GM18507 (cell line): ENCODE results near the gene SRF.

Source experiments
- DNase-seq: peaks from one replicate; pipeline ENCODE4 v3.0.0; 2011; ENCODE audit warnings: low read depth; ENCODE audit not compliant: insufficient read length; ENCODE audit errors: extremely low spot score
- FAIRE-seq: peaks from 2 replicates; lab custom pipeline; 2011; peaks lifted over from hg19 to GRCh38; lab: Jason Lieb, UNC

SRF gene

DNA sequence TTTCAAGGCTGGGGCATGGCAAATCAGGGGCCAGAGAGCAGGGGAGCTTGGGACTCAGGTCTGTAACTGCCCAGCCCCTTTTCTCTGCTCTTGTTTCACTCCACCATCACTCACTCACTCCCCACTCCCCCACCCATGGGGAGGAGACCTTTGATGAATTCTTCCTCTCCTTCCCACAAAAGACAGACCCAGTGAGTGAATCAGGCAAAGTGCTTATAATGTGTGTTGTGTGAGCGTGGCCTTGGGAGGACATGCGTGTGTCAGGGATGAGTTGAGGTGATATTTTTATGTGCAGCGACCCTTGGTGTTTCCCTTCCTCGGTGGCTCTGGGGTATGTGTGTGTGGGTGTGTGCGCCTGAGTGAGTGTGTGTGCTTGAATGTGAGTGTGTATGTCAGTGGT, 9.9 kb downstream of the SRF start:
- DNase-seq (no peak), FAIRE-seq (no peak)

DNA sequence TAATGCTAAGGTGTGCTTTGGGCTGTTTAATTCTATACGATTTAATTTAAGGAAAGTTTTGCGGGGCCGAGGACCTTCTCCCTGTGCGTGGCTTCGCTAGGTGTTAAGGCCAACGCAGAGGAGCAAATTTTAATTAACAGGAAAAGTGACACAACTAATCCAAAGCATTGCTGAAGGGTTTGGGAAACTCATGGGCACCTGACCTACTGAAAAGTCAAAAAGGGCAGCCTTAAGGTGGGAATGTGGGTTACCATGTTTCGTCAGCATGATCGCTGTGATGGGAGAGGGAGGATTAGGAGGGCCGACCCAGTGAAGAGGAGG, 10.5 kb downstream of the SRF start:
- FAIRE-seq, result no peak

DNA sequence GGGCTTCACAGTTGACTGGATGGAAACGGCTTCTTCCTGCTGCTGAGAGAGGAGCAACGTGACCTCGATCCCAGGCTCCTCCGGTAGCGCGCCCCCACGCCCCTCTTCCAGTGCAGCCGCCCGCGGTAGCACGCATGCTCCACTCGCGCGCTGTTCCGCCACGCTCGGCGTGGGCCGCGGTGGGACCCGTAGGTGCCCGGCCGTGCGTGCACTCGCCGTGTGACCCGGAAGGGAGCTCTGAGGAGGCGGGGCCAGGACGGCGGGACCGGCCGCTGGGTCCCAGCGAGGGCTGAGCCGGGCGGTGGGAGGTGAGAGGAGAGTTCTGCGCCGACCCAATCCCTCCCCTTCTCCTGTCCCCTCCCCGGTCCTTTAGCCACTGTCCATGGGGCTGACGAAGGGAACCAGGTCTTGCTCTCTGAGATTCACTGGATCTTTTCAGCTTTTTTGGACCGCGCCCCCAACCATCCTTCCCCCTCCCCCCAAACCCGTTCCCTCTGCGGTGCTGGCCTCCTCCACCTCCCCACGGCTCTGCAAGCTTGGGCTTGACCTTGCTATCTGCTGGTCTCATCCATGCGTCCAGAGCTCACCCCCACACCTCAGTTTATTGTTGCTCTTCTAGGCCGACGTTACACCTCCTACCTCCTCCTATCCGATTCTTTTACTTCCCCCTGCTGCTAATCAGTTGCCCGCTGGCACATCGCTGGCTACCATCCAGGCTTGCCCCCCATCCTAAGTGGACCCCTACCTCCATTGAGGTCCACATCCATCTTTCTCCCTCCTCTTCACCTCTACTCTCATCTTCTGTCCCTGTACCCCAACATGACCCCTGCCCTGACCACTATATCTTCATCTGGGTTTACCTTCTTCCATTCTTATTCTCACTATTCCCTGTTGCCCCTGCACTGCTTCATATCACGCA, 11.1 kb downstream of the SRF start, which contains the start of gene CUL9:
TSS of gene CUL9 (plus strand) at position 255 of the 919 bp plus-strand sequence. CDS start 2,115 bp downstream, outside the sequence.
- FAIRE-seq, result peak; percentile 87

More for the DNA sequence above, 10.5 kb downstream of the SRF start:
- no peak for DNase-seq

DNA sequence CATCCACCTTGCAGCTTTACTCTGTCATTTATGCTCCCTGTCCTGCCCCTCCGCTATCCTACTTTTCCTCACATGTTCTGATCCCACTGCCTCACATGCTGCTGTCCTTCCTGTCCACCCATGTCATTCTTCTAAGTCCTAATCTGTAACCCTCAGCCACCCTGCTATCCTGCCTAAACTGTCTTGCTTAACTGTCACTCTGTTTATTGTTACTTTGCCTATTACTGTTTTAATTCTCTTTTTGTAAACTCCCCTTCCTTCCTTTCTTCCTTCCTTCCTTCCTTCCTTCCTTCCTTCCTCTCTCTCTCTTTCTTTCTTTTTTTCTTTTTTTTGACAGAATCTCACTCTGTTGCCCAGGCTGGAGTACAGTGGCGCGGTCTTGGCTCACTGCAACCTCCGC, 12.4 kb downstream of the SRF start:
- FAIRE-seq, result no peak
- no peak for DNase-seq

More for the DNA sequence above, 11.1 kb downstream of the SRF start, which contains the start of gene CUL9:
- peak; percentile 80 for DNase-seq

DNA sequence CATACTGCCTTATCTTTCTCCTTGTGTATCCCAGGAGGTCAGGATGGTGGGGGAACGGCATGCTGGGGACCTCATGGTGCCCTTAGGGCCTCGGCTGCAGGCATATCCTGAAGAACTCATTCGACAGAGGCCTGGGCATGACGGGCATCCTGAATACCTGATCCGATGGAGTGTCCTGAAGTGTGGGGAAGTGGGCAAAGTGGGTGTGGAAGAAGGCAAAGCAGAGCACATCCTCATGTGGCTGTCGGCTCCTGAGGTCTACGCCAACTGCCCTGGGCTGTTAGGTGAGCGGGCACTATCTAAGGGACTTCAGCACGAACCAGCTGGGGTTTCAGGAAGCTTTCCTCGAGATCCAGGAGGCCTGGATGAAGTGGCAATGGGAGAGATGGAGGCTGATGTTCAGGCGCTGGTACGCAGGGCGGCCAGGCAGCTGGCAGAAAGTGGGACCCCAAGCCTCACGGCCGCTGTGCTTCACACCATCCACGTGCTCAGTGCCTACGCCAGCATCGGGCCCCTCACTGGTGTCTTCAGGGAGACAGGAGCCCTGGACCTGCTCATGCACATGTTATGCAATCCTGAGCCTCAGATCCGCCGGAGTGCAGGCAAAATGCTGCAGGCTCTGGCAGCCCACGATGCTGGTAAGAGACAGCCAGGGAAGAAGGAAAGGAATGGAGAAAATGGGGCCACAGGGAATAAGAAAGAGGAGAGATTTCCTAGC, 13.4 kb downstream of the SRF start:
- FAIRE-seq, result no peak

DNA sequence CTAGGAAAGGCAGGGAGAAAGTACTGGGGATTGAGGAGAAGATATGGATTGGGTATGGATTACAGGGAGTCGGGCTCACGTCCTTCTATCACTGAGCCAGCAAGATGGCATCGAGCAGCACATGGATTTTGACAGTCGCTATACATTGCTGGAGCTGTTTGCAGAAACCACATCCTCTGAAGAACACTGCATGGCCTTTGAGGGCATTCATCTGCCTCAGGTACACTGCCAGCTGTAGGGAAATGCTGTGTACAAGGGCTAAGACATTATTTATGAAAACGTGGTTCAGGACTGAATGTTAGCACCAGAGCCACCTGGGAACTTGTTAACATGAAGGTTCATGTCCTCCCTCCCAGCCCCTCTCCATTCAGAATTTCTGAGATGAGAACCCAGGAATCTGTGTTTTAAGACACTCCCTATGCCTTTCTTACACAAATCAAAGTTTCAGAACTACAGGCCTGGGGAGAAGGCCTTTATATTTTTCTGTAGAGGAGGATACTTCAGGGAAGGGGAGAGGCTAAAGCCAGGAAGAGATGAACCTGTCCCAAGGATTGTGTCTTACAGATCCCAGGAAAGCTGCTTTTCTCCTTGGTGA, 14.4 kb downstream of the SRF start:
- DNase-seq (no peak), FAIRE-seq (no peak)

More for the DNA sequence above, 13.4 kb downstream of the SRF start:
- DNase-seq, result no peak

DNA sequence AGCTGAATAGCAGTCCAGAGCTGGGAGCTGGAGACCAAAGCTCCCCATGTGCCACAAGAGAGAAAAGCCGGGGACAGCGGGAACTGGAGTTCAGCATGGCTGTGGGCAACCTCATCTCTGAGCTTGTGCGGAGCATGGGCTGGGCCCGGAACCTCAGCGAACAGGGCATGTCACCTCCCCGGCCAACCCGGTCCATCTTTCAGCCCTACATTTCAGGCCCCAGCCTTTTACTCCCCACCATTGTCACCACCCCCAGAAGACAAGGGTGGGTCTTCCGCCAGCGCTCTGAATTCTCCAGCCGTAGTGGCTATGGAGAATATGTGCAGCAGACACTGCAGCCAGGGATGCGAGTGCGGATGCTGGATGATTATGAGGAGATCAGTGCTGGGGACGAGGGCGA, 14.9 kb downstream of the SRF start:
- FAIRE-seq, result no peak
- DNase-seq, result no peak

DNA sequence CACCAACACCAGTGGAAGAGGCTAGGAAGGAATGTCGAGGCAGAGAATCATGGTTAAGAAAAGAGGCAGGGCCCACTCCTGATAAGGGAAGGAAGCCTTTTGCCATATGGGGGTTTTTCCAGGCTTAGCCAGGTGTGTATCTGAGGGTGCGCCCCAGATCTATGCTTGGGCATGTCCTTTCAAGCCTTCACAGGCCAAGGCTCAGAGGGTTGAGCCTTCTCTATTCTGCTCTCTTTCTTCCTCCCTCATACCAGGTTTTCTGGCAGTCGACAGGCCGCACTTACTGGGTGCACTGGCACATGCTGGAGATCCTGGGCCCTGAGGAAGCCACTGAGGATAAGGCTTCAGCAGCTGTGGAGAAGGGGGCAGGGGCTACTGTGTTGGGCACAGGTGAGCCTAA, 15.6 kb downstream of the SRF start:
- FAIRE-seq, result no peak

DNA sequence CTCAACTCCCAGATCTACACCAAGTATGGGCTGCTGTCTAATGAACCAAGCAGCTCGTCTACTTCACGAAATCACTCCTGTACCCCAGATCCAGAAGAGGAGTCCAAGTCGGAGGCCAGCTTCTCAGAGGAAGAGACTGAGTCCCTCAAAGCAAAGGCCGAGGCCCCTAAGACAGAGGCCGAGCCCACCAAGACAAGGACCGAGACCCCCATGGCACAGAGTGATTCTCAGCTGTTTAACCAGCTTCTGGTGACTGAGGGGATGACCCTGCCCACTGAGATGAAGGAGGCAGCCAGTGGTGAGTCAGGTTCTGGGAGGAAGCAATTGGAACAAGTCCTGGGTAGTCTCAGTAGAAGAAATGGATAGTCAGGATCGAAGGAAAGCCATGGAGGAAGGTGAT, 16.8 kb downstream of the SRF start:
- no peak for DNase-seq
- no peak for FAIRE-seq

More for the DNA sequence above, 15.6 kb downstream of the SRF start:
- DNase-seq, result no peak

DNA sequence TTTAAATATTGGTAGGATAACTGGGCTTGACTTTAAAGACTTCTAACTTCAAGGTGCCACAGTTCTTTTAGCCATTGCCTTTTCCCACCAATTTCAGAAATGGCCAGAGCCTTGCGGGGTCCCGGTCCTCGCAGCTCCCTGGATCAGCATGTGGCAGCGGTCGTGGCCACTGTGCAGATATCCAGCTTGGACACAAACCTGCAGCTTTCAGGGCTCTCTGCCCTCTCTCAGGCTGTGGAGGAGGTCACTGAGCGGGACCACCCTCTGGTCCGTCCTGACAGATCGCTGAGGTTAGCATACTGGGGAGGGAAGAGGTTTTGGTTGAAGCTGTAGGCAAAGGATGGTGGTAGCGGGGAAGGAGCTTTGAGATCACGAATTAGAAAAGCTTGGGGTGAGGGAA, 17.4 kb downstream of the SRF start:
- FAIRE-seq (no peak), DNase-seq (no peak)

DNA sequence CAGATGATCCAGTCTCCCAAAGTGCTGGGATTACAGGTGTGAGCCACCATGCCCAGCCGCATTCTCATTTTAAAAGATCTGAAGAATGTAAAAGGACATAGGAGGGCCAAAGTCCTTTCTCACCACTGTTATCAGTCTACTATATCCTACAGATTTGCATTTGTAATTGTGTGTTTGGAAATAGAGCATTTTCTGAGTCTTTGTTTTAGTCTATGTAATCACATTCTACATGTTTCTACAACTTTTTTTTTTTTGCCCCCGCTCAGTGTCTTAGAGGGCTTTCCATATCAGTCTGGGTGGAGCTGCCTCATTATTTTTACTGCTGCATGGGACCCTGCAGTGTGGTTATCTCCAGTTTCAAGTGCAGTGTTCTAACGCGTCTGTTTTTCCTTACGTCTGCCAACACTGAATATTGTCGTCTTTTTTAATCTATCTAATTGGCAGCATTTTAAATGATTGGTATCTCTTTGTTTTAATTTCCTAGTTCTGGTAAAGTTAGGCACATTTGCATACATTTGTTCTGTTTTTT, 18.8 kb downstream of the SRF start:
- FAIRE-seq (peak; percentile 9), DNase-seq (no peak)

DNA sequence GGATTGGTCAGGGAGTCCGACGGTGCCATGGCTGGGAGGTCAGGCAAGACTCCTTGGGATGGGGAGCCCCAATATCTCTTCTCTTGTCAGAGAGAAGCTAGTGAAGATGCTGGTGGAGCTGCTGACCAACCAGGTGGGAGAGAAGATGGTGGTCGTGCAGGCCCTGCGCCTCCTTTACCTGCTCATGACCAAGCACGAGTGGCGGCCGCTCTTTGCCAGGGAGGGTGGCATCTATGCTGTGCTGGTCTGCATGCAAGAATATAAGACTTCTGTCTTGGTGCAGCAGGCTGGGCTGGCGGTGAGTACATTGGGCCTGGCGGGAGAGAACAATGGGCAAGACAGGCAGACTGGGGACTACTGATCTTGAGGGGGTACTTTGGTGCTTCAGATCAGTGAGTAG, 21.8 kb downstream of the SRF start:
- DNase-seq (no peak), FAIRE-seq (no peak)

DNA sequence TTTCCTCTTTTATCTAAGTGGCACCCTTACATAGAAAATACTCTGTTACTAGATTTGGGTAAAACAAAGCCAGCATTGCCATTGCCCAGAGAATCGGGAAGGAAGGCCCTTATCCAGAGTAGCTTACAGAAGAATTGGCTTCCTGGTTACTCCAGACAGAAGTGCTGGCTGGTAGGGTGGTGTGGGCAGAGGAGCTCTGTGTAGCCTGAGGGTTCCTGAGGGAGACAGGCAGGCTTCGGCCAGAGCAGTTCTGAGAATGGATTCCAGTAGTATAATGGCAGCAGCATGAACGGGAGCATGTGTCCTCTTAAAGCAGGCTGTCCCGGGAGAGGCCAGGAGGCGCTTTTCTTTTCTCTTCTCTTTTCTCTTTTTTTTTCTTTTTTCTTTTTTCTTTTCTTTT, 22.9 kb downstream of the SRF start:
- FAIRE-seq, result no peak
- DNase-seq, result no peak

DNA sequence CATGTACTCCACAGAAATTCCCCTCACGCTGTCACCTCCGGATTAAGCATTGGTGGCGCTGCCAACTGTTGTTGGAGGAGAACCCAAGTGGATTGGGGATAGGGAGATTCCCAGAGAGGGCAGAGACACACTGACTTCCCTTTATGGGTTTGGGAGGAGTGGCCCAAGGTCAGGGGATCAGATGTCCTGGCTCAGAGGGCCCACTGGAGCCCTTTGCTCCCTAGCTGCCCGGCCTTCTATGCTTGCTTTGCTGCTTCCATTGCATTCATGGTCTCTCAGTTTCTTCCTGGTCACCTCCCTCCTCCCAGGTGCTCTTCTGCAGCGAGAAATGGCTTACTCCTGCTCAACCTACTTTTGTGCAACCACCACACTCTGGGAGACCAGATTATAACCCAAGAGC, 25.3 kb downstream of the SRF start:
- no peak for FAIRE-seq

DNA sequence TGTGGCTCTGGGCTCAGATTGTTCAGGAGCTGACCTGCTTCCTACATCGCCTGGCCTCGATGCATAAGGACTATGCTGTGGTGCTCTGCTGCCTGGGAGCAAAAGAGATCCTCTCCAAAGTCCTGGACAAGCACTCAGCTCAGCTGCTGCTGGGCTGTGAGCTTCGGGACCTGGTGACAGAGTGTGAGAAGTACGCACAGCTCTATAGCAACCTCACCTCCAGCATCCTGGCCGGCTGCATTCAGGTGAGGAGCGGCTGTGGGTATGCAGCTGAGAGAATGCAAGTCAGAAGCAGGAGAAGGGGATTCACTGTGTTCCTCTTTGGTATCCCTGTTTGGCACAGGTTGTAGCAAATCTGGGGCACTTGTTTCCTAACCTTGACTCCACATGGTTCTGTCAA, 28.8 kb downstream of the SRF start:
- FAIRE-seq, result no peak
- DNase-seq, result no peak

More for the DNA sequence above, 25.3 kb downstream of the SRF start:
- DNase-seq, result no peak

DNA sequence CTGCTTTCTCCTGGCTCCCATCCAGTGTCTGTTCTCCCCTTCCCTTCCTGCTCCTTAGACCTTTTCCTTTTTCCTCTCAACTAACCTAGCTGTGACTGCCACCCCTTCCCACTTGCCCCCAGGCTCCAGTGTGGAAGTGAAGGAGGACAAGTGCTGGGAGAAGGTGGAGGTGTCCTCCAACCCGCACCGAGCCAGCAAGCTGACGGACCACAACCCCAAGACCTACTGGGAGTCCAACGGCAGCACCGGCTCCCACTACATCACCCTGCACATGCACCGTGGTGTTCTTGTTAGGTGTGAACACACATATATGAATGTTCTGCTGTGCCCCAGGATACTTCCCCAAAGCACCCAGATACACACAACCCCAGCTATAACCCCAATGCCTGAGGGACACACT, 29.5 kb downstream of the SRF start:
- DNase-seq, result no peak
- no peak for FAIRE-seq

DNA sequence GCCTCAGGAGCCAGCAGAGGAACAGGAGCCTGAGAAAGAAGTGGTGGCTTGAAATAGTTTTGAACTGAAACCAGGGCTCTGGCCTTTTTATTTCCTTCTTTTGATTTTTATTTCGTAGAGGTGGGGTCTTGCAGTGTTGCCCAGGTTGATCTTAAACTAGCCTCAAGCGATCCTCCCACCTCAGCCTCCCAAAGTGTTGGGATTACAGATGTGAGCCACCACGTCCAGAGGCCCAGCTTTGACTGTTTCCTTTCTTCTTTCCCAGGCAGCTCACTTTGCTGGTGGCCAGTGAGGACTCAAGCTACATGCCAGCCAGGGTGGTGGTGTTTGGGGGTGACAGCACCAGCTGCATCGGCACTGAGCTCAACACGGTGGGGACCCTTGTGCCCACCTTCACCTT, 31.4 kb downstream of the SRF start:
- FAIRE-seq, result no peak
- DNase-seq, result no peak

DNA sequence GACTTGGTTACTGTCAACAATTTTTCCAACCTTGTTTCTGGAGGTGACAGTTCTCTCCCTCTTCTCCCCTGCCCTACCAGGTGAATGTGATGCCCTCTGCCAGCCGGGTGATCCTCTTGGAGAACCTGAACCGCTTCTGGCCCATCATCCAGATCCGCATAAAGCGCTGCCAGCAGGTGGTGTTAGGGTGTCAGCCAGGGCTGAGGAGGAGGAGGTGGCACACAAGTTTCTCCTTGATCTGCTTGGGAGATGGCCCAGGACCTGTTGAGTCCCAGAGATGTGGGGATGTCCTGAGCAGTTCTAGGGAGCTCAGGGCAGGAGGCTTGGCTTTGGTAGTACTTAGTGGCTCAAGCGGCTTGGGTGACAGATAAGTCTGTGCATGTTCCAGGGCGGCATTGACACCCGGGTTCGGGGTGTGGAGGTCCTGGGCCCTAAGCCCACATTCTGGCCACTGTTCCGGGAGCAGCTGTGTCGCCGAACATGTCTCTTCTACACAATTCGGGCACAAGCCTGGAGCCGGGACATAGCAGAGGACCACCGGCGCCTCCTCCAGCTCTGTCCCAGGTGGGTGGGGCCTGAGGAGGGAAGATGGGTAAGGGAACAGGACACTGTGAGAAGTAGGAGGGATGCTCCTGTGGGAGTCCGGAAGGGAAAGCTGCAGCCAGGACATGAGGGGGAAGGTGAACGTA, 32.1 kb downstream of the SRF start:
- no peak for DNase-seq
- FAIRE-seq, result no peak

DNA sequence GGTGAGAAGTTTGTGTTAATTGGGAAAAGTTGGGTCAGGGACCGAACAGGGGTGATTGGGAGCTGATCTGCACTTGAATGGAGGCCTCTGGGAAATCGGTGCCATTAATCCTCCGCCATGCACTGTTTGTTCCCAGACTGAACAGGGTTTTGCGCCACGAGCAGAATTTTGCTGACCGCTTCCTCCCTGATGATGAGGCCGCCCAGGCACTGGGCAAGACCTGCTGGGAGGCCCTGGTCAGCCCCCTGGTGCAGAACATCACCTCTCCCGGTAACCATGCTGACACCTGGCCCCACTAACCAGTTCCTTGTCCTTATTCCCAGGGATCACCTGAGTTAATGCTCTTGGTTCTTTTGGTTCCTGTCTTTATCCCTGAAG, 32.6 kb downstream of the SRF start:
- FAIRE-seq, result no peak
- DNase-seq, result no peak
